Mesendoderm (in vitro differentiated cells): ENCODE data around the gene AQP7. TPM values are rescaled to one million over a fixed set of nuclear protein-coding genes. Genes with fewer than 3 reads are reported as not detected.

Experiments used
- small RNA-seq: library from polyadenylated mRNA; stranded (forward); fragments of <200 nt; extraction: miRNeasy Mini kit (QIAGEN cat#:217004); gene quantifications from one replicate; pipeline ENCODE3, GENCODE V24; 2013; ENCODE audit not compliant: insufficient read depth

The AQP7 gene

Small RNAs within 50 kb of the gene (small RNA-seq; reads per million reads assigned to genes)
- gene AL356218.2 (not detected), gene RF00019 (not detected)
